Natural killer cell treated with Interleukin-12 subunit alpha and Interleukin-12 subunit beta and Interleukin-15 and Interleukin-18, amount 100 ng/mL, for 72 hours (primary cell): ENCODE measurements around the gene LCE6A. TPM values are rescaled to one million over a fixed set of nuclear protein-coding genes. Genes with fewer than 3 reads are reported as not detected.
A peak's percentile ranks its signal among the peaks of the same experiment; 100 is the strongest.

Source experiments
- ATAC-seq, 2 donors: fragments of 150-1000 bp; cut with Tn5 transposase in 1 of 2; sonication (Bioruptor Pico), chemical (Tn5 transposase) in 1 of 2; 2 replicates each; pipeline ENCODE4 v1.10.0; 2021
- DNase-seq: peaks from one replicate; pipeline ENCODE4 v3.0.0; 2022; ENCODE audit warnings: low spot score
- H3K27ac Mint-ChIP-seq, 2 donors: 1 replicate in 1 of 2; 2 replicates in 1 of 2; pipeline ENCODE4 v1.8.0; 2022; ENCODE audit warnings: mixed read lengths in 2 of 2, mild to moderate bottlenecking in 1 of 2, moderate library complexity in 1 of 2
- H3K27me3 Mint-ChIP-seq, 2 donors: 1 replicate in 1 of 2; 2 replicates in 1 of 2; pipeline ENCODE4 v1.8.0; 2022; ENCODE audit warnings: mixed read lengths in 2 of 2
- H3K36me3 Mint-ChIP-seq: one replicate; pipeline ENCODE4 v1.8.0; 2022; ENCODE audit warnings: mixed read lengths
- H3K4me1 Mint-ChIP-seq, 2 donors: 1 replicate in 1 of 2; 2 replicates in 1 of 2; pipeline ENCODE4 v1.8.0; 2022; ENCODE audit warnings: low read depth in 2 of 2, mixed read lengths in 2 of 2, mild to moderate bottlenecking in 1 of 2
- H3K4me3 Mint-ChIP-seq: one replicate; pipeline ENCODE4 v1.8.0; 2022; ENCODE audit warnings: mixed read lengths
- H3K9me3 Mint-ChIP-seq: 2 replicates; pipeline ENCODE4 v1.8.0; 2022; ENCODE audit warnings: mixed read lengths
- total RNA-seq, 2 donors: library from RNA; stranded (reverse); gene quantifications; one replicate each; pipeline ENCODE4 v1.2.3, GENCODE V29; 2022

LCE6A gene, protein sequence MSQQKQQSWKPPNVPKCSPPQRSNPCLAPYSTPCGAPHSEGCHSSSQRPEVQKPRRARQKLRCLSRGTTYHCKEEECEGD
- total RNA-seq: not detected

DNA sequence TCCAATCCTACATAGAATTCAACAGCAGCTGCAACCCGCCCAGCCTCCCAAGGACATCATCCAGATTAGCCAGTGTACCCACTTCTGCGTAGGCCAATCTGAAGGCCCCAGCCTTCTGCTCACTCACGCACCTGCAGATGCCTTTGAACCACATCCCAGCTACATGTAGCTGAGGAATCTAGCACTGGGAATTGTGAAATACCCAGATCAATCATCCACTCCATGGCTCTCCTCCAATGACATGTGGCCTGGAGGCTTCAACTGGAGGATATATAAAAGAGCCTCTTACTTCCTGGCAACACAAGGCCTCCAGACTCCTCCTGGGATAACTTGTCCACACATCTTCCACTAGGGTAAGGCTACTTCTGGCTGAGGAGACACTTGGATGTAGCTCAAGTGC, at the start of gene LCE6A:
Gene LCE6A (plus strand): TSS at position 301 of the 400 bp plus-strand sequence. CDS start 665 bp downstream, outside the sequence.
- ATAC-seq: no peak
- DNase-seq: no peak
- Mint-ChIP-seq H3K27me3 (peaks cover 22 to 32% of the 10 kb centered on the region in 2 donors), H3K36me3 (no peaks in the 10 kb centered on the region), H3K9me3 (no peaks in the 10 kb centered on the region), H3K4me3 (no peak within 1 kb of the TSS), H3K4me1 (no peaks in the 10 kb centered on the region), H3K27ac (peak within 1 kb of the TSS in 1 of 2 donors; percentile 43)

DNA sequence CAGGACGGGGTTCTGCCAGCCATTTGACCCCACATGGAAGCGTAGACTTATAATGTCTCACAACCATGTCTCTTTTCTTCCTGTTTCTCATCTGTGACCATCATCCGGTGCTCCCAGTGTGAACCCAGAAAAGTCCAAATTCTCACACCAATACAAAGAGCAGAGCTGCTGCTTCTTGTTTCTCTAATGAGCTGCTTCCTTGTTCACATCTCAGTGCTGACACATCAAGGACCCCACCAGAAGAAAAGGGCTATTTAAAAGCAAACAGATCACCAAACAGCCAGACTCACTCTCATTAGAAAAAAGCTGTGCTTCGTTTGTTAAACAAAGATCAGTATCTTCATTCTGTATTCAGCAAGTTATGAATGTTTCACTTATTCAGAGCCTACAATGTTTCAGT, 47.0 kb upstream of the LCE6A start:
- ATAC-seq (no peak), DNase-seq (no peak)
- Mint-ChIP-seq H3K4me1 (no peaks in the 10 kb centered on the region), H3K27ac (no peak overlapping the region), H3K4me3 (no peak overlapping the region), H3K9me3 (no peaks in the 10 kb centered on the region), H3K27me3 (peaks cover 8 to 54% of the 10 kb centered on the region in 2 donors), H3K36me3 (no peaks in the 10 kb centered on the region)

DNA sequence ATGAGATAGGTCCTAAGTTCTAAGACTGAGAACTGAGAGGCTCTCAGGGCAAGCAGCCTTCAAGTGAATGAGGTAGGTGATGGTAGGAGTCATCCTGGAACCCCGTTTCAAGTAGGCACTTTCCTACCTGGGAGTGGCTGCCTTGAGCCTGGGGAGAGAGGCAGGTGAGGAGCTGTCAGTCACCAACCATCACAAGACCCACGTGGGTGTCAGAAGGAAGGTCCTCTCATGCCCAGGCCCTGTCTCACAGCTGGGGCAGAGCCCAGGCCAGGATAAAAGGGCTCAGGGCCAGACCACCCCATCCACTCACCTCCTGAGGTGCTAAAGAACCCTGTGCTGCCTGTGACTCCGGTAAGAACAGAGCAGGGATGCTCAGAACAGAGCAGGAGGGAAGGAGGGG, 46.2 kb upstream of the LCE6A start, which contains the start of gene LCE1D:
Gene LCE1D (plus strand): TSS at position 301 of the 400 bp plus-strand sequence. CDS start 1,074 bp downstream, outside the sequence.
- DNase-seq: no peak
- peak in 1 of 2 donors; percentile 9 for ATAC-seq
- Mint-ChIP-seq H3K4me1 (no peaks in the 10 kb centered on the region), H3K27me3 (peaks cover 9 to 54% of the 10 kb centered on the region in 2 donors), H3K4me3 (no peak within 1 kb of the TSS), H3K27ac (no peak within 1 kb of the TSS), H3K36me3 (no peaks in the 10 kb centered on the region), H3K9me3 (no peaks in the 10 kb centered on the region)

DNA sequence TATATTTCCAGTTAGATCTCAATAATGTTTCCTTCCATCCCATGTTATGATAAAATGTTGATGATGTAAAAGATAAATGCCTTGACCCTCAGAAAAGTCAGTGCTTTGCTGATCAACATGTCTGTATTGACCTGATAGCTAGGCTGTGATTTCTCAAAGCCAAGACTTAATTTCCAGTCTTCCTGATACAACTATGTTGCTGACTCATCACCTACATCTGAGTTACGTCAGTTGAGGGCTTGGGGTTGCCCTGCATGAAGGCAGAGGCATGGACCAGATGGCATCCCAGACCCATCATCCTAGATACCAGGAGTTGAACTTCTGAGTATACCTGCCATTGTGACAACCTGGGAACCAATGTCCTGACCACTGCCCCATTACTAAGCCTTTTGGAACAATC, 41.3 kb upstream of the LCE6A start:
- Mint-ChIP-seq H3K36me3 (no peaks in the 10 kb centered on the region), H3K27ac (no peak overlapping the region), H3K4me1 (no peaks in the 10 kb centered on the region), H3K27me3 (peaks cover 20 to 46% of the 10 kb centered on the region in 2 donors), H3K9me3 (no peaks in the 10 kb centered on the region), H3K4me3 (no peak overlapping the region)
- ATAC-seq (no peak), DNase-seq (no peak)

DNA sequence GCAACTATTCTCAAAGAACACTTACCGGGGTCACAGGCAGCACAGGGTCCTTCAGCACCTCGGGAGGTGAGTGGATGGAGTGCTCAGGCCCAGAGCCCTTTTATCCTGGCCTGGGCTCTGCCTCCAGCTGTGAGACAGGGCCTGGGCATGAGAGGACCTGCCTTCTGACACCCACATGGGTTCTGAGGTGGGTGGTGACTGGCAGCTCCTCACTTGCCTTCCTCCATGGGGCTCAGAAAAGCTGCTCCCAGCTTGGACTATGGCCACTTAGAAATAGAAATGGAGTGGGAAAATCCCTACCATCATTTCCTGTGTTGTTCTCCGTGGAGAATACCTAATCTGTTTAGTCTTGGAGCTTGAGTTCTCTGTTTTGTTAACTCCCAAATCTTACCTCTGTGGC, 36.1 kb upstream of the LCE6A start, which contains the start of gene LCE1C:
Gene LCE1C (minus strand): TSS at position 76 of the 400 bp plus-strand sequence. CDS start 1,173 bp downstream, outside the sequence.
- ATAC-seq (no peak), DNase-seq (no peak)
- Mint-ChIP-seq H3K36me3 (no peaks in the 10 kb centered on the region), H3K4me3 (no peak within 1 kb of the TSS), H3K9me3 (no peaks in the 10 kb centered on the region), H3K4me1 (no peaks in the 10 kb centered on the region), H3K27ac (no peak within 1 kb of the TSS), H3K27me3 (peaks cover 18 to 39% of the 10 kb centered on the region in 2 donors)

DNA sequence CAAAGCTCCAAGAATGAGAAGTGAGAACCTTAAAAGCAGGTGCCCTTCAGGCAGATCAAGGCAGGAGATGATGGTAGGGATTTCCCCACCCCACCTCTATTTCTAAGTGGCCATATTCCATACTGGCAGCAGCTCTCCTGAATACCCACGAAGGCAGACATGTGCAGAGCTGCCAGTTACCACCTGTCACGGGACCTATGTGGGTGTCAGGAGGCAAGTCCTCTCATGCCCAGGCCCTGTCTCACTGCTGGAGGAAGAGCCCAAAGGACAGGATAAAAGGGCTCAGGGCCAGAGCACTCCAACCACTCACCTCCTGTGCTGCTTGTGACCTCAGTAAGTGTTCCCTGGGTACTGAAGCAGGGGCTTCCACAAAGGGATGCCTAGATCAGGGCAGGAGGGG, 31.6 kb upstream of the LCE6A start:
- Mint-ChIP-seq H3K27me3 (peaks cover 5 to 25% of the 10 kb centered on the region in 2 donors), H3K9me3 (no peaks in the 10 kb centered on the region), H3K4me1 (no peaks in the 10 kb centered on the region), H3K4me3 (no peak overlapping the region), H3K36me3 (no peaks in the 10 kb centered on the region), H3K27ac (no peak overlapping the region)
- no peak for DNase-seq
- peak in 1 of 2 donors; percentile 63 for ATAC-seq

DNA sequence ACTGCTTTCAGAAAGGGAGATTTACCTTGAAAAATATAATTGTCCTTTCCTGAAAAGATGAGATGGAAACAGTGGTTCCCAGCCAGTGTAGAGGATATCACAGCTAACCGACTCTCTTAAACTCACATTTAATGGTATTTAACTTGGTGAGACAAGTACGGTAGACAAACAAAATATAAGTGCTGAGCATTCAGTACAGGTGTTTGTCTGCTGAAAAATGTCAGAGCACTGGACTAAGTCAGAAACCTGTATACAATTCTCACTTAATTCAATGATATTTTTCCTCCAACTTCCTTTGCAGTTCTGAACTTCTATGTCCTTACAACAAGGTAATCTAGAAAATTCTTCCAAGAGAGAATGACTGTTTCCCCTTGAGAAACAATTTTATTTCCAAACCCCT, 31.0 kb upstream of the LCE6A start, which contains the start of gene LCE1B:
Gene LCE1B (plus strand): TSS at position 301 of the 400 bp plus-strand sequence. CDS start 476 bp downstream, outside the sequence.
- H3K4me1 Mint-ChIP-seq: no peaks in the 10 kb centered on the region
- H3K27me3 Mint-ChIP-seq: peaks cover 5 to 29% of the 10 kb centered on the region in 2 donors
- DNase-seq: no peak
- no peak for ATAC-seq
- no peak within 1 kb of the TSS for H3K27ac Mint-ChIP-seq
- H3K4me3 Mint-ChIP-seq: no peak within 1 kb of the TSS
- H3K36me3 Mint-ChIP-seq: no peaks in the 10 kb centered on the region
- H3K9me3 Mint-ChIP-seq: no peaks in the 10 kb centered on the region

DNA sequence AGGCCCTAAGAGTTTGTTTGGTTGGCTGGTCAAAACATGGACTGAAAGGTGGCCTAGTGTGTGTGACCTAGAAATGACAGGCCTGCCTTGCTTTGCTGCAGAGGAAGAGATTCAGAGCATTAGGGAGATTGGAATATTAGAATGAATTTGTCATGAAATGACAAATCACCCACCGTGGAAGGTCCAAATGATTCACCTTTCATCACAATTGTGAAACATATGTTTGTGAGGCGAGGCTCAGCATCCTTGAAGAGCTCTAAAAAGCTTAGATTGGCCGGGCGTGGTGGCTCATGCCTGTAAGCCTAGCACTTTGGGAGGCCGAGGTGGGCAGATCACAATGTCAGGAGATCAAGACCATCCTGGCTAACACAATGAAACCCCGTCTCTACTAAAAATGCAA, 25.3 kb upstream of the LCE6A start:
- Mint-ChIP-seq H3K27me3 (peaks cover 16 to 28% of the 10 kb centered on the region in 2 donors), H3K4me3 (no peak overlapping the region), H3K9me3 (no peaks in the 10 kb centered on the region), H3K27ac (no peak overlapping the region), H3K36me3 (no peaks in the 10 kb centered on the region), H3K4me1 (no peaks in the 10 kb centered on the region)
- DNase-seq: no peak
- ATAC-seq: no peak

DNA sequence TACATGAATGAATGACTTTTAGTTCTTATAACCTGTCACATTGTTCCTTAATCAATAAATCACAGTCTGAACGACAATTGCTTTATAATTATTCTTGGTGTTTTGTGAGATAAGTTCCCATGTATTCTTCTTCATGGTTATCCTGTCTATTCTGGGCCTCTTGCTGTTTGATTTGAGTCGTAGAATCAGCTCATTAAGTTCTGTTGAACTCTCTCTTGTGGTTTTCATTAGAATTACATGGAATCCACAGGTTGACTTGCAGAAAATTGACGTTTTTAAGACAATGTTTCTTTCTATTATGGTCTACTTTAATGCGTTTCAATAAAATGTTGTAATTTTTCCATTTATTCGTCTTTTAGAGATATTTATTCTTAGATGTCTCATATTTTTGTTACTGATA, 19.4 kb upstream of the LCE6A start:
- ATAC-seq (no peak), DNase-seq (no peak)
- H3K27me3 Mint-ChIP-seq: peaks cover 34 to 45% of the 10 kb centered on the region in 2 donors
- H3K4me1 Mint-ChIP-seq: no peaks in the 10 kb centered on the region
- no peaks in the 10 kb centered on the region for H3K36me3 Mint-ChIP-seq
- no peak overlapping the region for H3K27ac Mint-ChIP-seq
- H3K4me3 Mint-ChIP-seq: no peak overlapping the region
- H3K9me3 Mint-ChIP-seq: no peaks in the 10 kb centered on the region

DNA sequence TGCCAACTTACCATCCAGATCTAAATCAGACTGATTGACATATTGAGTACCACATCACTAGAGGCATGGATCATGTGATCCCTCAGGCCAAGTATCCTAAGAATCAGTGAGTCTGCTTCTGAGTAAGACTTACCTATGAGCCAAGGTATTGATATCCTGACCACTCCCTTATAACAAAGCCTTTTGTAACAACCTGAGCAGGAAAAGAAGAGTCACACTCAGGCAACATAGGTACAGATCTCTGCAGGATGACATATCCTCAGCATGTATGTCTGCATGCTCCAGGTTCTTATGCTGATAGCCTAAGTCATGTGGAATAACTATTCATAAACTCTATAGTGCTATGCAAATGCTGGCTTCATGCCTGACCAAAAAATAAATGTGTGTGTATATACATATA, 17.7 kb upstream of the LCE6A start:
- Mint-ChIP-seq H3K27me3 (peaks cover 33 to 51% of the 10 kb centered on the region in 2 donors), H3K4me3 (no peak overlapping the region), H3K9me3 (no peaks in the 10 kb centered on the region), H3K36me3 (no peaks in the 10 kb centered on the region), H3K27ac (no peak overlapping the region), H3K4me1 (no peaks in the 10 kb centered on the region)
- DNase-seq (no peak), ATAC-seq (peak in 1 of 2 donors; percentile 20)

DNA sequence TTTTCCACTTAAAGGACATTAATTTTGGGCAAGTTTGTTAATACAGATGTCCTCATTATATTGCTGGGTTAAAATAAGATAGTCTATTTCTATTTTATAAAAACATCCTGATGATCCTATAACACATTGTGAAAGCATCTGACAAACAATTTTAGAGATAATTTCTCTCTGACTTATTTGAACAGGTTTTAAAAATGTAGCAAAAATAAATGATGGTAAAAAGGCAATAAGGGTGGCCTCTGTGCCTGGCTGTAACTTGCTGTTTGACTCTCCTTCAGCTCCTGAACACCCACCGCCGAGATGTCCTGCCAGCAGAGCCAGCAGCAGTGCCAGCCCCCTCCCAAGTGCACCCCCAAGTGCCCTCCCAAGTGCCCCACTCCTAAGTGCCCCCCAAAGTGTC, 15.5 kb upstream of the LCE6A start, which contains the start of gene LCE1A:
Gene LCE1A (plus strand): TSS at position 301 of the 400 bp plus-strand sequence. CDS start 0 bp downstream, at position 301.
- Mint-ChIP-seq H3K27me3 (peaks cover 30 to 64% of the 10 kb centered on the region in 2 donors), H3K27ac (no peak within 1 kb of the TSS), H3K4me3 (no peak within 1 kb of the TSS), H3K36me3 (no peaks in the 10 kb centered on the region), H3K4me1 (no peaks in the 10 kb centered on the region), H3K9me3 (no peaks in the 10 kb centered on the region)
- ATAC-seq (no peak), DNase-seq (no peak)

DNA sequence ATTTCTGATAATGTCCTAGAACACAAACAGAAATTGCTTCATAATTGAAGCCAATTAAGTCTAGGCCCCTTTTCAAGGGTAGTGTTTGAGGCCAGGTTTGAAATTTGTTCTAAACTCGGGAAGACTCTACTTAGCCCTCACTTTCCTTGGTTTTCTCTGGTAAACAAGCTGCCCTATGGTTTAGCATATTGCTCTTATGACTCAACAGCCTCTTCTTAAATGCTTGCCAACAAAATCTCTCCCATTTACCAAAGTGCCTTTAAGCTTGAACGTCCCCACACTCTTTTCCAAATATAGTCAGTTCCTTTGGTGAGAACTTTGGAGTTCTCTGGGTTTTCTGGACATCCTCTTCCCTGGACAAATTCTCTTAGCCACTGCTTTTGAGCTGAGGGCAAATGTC, 5.8 kb upstream of the LCE6A start:
- ATAC-seq (no peak), DNase-seq (no peak)
- Mint-ChIP-seq H3K36me3 (no peaks in the 10 kb centered on the region), H3K4me3 (no peak overlapping the region), H3K9me3 (no peaks in the 10 kb centered on the region), H3K27ac (no peak overlapping the region), H3K27me3 (peaks cover 12 to 30% of the 10 kb centered on the region in 2 donors), H3K4me1 (no peaks in the 10 kb centered on the region)

DNA sequence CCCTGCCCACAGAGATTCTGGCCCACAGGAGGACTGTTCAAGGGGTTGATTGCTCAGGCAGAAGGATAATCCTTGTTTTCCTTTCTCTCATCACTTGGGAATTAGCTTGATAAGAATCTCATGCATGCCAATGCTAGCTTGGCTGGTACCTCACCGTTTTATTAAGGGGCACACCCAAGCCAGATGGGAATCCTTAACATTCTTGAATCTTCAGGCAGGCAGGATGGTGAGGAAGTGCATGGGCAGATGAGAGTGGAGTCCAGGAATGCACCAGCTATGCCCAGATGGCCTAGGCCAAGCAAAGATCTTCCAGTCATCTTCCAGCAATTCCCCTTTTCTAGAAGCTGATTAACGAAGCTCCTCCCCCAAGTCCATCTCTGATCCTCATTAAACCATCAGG, 13.0 kb downstream of the LCE6A start:
- no peak overlapping the region for H3K27ac Mint-ChIP-seq
- H3K4me3 Mint-ChIP-seq: no peak overlapping the region
- H3K9me3 Mint-ChIP-seq: no peaks in the 10 kb centered on the region
- ATAC-seq (no peak), DNase-seq (no peak)
- H3K36me3 Mint-ChIP-seq: no peaks in the 10 kb centered on the region
- H3K27me3 Mint-ChIP-seq: peaks cover 23 to 25% of the 10 kb centered on the region in 2 donors
- no peaks in the 10 kb centered on the region for H3K4me1 Mint-ChIP-seq

DNA sequence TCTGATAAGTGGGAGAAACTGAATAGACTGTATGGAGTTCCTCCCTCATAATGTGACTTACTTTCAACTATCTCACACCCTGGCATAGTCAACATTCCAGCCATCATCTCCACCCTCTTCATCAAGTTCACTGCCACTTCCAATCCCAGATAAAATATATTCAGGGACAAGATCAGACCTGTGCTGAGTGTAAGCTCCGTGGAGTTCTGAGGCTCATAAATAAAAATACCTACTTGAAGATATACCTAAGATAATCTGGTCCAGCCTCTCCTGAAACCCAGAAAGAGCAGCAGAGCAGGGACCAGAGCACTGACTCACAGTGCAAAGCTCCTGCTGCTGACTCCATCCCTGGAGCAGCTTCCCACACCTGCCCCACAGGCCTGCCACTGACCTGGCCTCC, 15.4 kb downstream of the LCE6A start:
- Mint-ChIP-seq H3K4me1 (no peaks in the 10 kb centered on the region), H3K36me3 (no peaks in the 10 kb centered on the region), H3K9me3 (no peaks in the 10 kb centered on the region), H3K27ac (no peak overlapping the region), H3K4me3 (no peak overlapping the region), H3K27me3 (peaks cover 16 to 26% of the 10 kb centered on the region in 2 donors)
- no peak for DNase-seq
- ATAC-seq: no peak

DNA sequence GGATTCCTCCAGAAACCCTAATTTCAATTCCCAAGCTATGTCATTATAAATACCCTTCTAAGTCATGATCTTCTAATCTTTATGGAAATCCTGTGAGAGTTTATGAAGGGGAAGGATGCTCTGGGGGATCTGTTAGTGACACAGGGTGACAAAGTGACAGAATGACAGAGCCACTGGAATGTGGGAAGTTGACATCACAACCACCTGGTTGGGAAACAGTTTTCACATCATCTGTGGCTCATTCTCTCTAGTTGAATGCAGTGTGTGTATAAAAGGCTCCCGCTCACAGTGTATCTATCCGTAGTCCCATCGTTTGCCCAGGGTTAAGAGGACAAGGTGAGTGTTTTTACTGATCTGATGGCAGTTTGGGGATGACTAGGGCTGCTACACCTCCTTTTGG, 17.0 kb downstream of the LCE6A start, which contains the start of gene LCE7A:
Gene LCE7A (plus strand): TSS at position 301 of the 400 bp plus-strand sequence. CDS start 702 bp downstream, outside the sequence.
- Mint-ChIP-seq H3K9me3 (no peaks in the 10 kb centered on the region), H3K27me3 (peaks cover 16 to 19% of the 10 kb centered on the region in 2 donors), H3K27ac (no peak within 1 kb of the TSS), H3K4me3 (no peak within 1 kb of the TSS), H3K4me1 (no peaks in the 10 kb centered on the region), H3K36me3 (no peaks in the 10 kb centered on the region)
- DNase-seq (no peak), ATAC-seq (no peak)
